Activated CD4-positive, alpha-beta T cell treated with anti-CD3 and anti-CD28 coated beads, Interleukin-2, amount 50 U/mL, for 24 hours (primary cell): ENCODE results near the gene AHCY.
"Not testable (repeated sequence)": the region's sequence is repeated elsewhere in the genome, so short reads cannot be mapped to it uniquely, and the experiment has no call there.

Experiments used
- DNase-seq, 2 donors: peaks; one replicate each; pipeline ENCODE4 v3.0.0-alpha.2; 2020; ENCODE audit warnings: low read depth in 1 of 2, low spot score in 1 of 2

The AHCY gene

GRCh38 chr20:34302723-34303533 is at the start of gene AHCY:
TSS of gene AHCY (minus strand) at chr20:34303355. CDS start at chr20:34303270, 85 bp downstream.
- peak; percentile 87 to 91 for DNase-seq

- no peak for DNase-seq
These were observed 46.9 kb upstream of the AHCY start for GRCh38 chr20:34350095-34350494.

DNA sequence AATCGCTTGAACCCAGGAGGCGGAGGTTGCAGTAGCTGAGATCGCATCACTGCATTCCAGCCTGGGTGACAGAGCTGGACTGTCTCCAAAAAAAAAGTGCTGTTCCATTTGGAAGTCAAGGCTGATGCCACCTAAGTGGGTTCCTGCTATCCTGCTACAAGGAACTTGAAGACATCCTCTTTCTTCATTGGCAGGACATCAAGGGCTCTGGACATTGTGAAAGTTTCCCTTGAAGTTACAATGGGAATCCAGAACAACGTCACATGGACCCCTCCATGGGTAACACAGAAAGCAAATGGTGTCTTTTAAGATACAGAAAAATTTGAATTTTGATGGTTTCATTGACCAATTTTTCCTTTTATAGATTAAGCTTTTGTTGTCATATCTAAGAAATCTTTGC is 44.4 kb upstream of the AHCY start:
- DNase-seq = no peak

GRCh38 chr20:34346533-34346865 is 43.3 kb upstream of the AHCY start:
- DNase-seq = not testable (repeated sequence)

GRCh38 chr20:34345839-34346532 is 42.8 kb upstream of the AHCY start:
- DNase-seq = not testable (repeated sequence)

- no peak for DNase-seq
These were observed 42.2 kb upstream of the AHCY start for GRCh38 chr20:34345402-34345736.

- no peak for DNase-seq
These were observed 41.1 kb upstream of the AHCY start for GRCh38 chr20:34344238-34344637.

DNA sequence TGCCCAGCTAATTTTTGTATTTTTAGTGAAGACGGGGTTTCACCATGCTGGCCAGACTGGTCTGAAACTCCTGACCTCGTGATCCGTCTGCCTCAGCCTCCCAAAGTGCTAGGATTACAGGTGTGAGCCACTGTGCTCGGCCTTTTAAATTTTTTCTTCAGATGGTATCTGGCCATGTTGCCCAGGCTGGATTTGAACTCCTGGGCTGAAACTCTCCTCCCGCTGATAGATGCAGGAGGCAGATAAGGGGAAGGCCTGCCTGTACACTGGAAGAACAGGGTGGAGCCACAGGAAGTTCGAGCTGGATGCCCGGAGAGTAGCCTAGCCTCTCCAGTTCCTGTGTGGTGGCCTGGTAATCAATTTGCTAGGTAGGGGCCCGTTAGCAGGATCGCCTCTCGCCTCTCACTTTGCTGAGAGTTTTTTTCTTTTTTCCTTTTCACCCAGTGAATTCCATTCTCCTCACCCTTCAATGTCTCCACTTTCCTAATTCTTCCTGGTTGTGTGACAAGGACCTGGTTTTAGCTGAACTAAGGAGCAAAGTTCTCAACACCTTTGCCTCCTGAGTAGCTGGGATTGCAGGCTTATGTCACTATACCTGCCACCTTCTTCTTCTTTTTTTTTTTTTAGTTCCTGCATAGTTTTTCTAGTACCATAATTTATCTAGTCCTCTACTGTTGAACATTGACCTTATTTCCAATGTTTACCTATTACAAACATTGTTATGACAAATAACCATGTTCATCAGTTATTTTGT is 40.5 kb upstream of the AHCY start:
- DNase-seq = no peak

DNA sequence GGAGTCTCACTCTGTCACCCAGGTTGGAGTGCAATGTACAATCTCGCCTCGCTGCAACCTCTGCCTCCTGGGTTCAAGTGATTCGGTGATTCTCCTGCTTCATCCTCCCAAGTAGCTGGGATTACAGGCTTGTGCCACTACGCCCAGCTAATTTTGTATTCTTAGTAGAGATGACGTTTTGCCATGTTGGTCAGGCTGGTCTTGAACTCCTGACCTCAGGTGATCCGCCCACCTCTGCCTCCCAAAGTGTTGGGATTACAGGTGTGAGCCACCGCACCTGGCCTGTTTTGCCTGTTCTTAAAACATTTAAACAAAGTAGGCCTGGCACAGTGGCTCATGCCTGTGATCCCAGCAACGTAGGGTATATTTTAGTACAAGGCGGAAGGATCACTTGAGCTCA is 38.0 kb upstream of the AHCY start:
- DNase-seq = not testable (repeated sequence)

GRCh38 chr20:34340726-34341125 is 37.6 kb upstream of the AHCY start:
- not testable (repeated sequence) for DNase-seq

DNA sequence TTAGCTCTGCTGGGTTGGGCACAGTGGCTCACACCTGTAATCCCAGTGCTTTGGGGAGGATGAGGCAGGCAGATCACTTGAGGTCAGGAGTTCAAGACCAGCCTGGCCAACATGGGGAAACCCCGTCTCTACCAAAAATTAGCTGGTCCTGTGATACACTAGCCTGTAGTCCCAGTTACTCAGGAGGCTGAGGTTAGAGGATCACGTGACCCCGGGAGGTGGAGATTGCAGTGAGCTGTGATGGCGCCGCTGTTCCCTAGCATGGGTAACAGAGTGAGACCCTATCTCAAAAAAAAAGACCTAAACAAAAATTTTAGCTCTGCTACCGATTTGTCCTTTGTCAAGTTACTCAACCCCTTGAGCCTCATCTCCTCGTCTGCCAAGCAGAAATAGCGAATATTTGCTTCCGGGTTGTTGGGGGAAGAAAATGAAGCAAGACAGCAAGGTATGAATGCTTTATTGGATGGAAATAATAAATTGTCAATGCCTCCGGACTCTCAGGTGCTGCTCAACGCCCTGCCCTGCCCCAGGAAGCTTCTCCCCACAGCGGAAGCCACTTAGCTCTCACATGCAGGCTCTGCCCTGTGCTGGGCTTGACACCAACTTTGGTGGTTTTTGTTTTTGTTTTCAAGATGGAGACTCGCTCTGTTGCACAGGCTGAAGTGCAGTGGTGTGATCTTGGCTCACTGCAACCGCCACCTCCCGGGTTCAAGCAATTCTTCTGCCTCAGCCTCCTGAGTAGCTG is 35.0 kb upstream of the AHCY start:
- no peak for DNase-seq

DNA sequence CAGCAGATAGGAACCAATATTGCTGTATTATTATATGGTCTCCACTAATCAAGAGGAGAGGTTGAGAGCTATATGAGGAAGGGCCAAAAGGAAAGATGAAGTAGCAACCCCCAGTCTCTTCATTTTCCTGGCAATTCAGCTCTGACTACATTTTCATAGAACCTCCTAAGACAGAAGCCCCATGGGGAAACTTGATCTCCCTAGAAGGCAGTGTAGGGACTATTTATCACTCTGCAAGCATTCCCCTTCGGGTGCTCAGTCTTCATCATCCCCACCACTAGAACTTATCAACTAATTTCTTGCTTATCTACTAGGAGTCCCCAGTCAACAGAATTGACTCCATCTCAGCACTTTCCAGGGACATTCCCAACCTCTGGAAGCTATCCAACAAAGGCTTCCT is 34.4 kb upstream of the AHCY start:
- DNase-seq = no peak

- DNase-seq = no peak
These were observed 31.7 kb upstream of the AHCY start for GRCh38 chr20:34334654-34335407.

- DNase-seq = no peak
These were observed 30.6 kb upstream of the AHCY start for GRCh38 chr20:34333786-34334185.

- DNase-seq = no peak
These were observed 29.2 kb upstream of the AHCY start for GRCh38 chr20:34332262-34332920.

DNA sequence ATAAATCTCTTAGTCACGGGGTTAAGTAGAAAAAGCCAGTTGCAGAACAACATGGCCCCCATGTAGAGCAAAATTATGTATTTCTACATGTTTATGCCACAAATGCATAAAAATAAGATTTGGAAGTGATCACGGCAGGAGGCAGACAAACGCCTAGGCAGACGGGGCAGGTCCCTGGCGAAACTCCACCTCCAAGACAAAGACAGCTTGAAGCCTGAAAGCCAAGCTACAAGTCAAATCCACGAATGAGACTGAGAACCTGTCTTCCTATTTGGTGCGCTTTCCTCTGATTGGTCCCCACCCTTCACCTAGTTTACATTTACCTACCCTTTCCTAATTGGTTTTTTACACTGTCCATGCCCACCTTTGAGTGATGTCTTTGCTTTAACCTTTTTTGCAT is 28.7 kb upstream of the AHCY start:
- no peak for DNase-seq

DNA sequence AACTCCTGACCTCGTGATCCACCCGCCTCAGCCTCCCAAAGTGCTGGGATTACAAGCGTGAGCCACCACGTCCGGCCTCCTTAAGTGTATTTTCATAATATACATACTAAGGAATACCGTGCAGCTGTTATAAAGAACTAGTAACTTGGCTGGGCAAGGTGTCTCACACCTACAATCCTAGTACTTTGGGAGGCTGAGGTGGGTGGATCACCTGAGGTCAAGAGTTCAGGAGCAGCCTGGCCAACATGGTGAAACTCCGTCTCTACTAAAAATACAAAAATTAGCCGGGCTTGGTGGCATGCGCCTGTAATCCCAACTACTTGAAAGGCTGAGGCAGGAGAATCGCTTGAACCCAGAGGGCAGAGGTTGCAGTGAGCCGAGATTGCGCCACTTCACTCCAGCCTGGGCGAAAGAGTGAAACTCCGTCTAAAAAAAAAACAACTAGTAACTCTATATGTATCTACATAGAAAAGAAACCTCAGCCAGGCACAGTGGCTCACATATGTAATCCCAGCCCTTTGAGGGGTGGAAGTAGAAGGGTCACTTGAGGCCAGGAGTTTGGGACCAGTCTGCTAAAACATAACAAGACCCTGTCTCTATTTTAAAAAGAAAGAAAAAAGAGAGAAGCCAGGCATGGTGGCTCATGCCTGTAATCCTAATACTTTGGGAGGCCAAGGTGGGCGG is 27.8 kb upstream of the AHCY start:
- not testable (repeated sequence) for DNase-seq

- DNase-seq = no peak
These were observed 25.9 kb upstream of the AHCY start for GRCh38 chr20:34328928-34329677.

DNA sequence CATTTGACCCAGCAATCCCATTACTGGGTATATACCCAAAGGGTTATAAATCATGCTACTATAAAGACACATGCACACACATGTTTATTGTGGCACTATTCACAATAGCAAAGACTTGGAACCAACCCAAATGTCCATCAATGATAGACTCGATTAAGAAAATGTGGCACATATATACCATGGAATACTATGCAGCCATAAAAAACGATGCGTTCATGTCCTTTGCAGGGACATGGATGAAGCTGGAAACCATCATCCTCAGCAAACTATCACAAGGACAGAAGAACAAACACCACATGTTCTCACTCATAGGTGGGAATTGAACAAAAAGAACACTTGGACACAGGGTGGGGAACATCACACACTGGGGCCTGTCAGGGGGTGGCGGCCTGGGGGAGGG is 25.1 kb upstream of the AHCY start:
- not testable (repeated sequence) for DNase-seq
